HG03342 (cell line): ENCODE data around the gene GRB7.
"Not testable (repeated sequence)": the region's sequence is repeated elsewhere in the genome, so short reads cannot be mapped to it uniquely, and the experiment has no call there.

Experiments
- ATAC-seq: cut with Tn5 transposase; IDR thresholded peaks from one replicate; pipeline ENCODE4 v1.9.1; 2021; ENCODE audit warnings: mild to moderate bottlenecking, moderate library complexity; ENCODE audit not compliant: unreplicated experiment

GRB7 gene

GRCh38 chr17:39730095-39730921 is 7.4 kb upstream of the GRB7 start, which contains the start of gene MIEN1:
Gene MIEN1 (minus strand): TSS chr17:39730532. CDS start chr17:39730495, 37 bp downstream.
- ATAC-seq = peak; percentile 88

GRCh38 chr17:39732586-39732985 is 5.2 kb upstream of the GRB7 start:
- no peak for ATAC-seq

- no peak for ATAC-seq
Measured at GRCh38 chr17:39735882-39736281, 1.9 kb upstream of the GRB7 start.

- no peak for ATAC-seq
Measured at GRCh38 chr17:39736319-39737165, 1.2 kb upstream of the GRB7 start.

- no peak for ATAC-seq
Measured at GRCh38 chr17:39737206-39737759, 455 bp upstream of the GRB7 start.

- ATAC-seq = no peak
Measured at GRCh38 chr17:39738568-39738901, 797 bp downstream of the GRB7 start.

GRCh38 chr17:39738983-39739884 is 1.5 kb downstream of the GRB7 start:
- no peak for ATAC-seq

- no peak for ATAC-seq
Measured at GRCh38 chr17:39739885-39740356, 2.2 kb downstream of the GRB7 start.

- ATAC-seq = no peak
Measured at GRCh38 chr17:39740357-39741111, 2.8 kb downstream of the GRB7 start.

- ATAC-seq = no peak
Measured at GRCh38 chr17:39742126-39742855, 4.6 kb downstream of the GRB7 start.

- no peak for ATAC-seq
Measured at GRCh38 chr17:39742856-39743436, 5.2 kb downstream of the GRB7 start.

GRCh38 chr17:39744075-39744835 is 6.5 kb downstream of the GRB7 start:
- ATAC-seq = no peak

- ATAC-seq = no peak
Measured at GRCh38 chr17:39744836-39745215, 7.1 kb downstream of the GRB7 start.

GRCh38 chr17:39745335-39746144 is 7.8 kb downstream of the GRB7 start:
- ATAC-seq = no peak

- no peak for ATAC-seq
Measured at GRCh38 chr17:39746145-39746461, 8.4 kb downstream of the GRB7 start.

- no peak for ATAC-seq
Measured at GRCh38 chr17:39747745-39748144, 10.0 kb downstream of the GRB7 start.

GRCh38 chr17:39748444-39749034 is 10.8 kb downstream of the GRB7 start:
- not testable (repeated sequence) for ATAC-seq
